ENCODE measurements around the gene KCNIP4. TPM values are rescaled to one million over a fixed set of nuclear protein-coding genes. Genes with fewer than 3 reads are reported as not detected.

The KCNIP4 gene
- total RNA-seq, 1 donor, result not detected

DNA sequence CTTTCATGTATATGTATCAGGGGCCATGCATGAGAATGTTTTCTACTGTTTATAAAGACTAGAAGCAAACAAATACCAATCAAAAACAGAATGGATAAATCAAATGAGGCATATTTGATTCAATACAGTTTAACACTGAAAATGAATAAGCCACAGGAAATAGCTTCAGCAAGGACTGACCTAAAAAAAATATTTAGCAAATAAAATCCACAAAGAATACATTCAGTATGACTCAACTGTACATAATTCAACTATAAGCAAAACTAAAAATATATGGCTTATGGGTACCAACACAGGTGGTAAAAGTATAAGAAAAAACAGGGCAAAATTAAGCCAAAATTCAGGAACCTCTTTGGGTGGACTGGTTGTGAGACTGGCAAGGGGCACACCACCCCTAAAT, 112.9 kb downstream of the KCNIP4 start:
- no peaks in the 10 kb centered on the region for H3K79me2 ChIP-seq (ENCODE audit: insufficient read depth, low read length)
- H3K27me3 ChIP-seq (ENCODE audit: insufficient read depth, low read length), result no peaks in the 10 kb centered on the region
- H3K36me3 ChIP-seq (ENCODE audit: insufficient read depth, low read length), result no peaks in the 10 kb centered on the region
- no peaks in the 10 kb centered on the region for H3K9me3 ChIP-seq (ENCODE audit: low read depth, low read length)
- no peak overlapping the region for H2AFZ ChIP-seq (ENCODE audit: low read length)
- H3K4me1 ChIP-seq (ENCODE audit: insufficient read depth, low read length), result no peaks in the 10 kb centered on the region
- H4K20me1 ChIP-seq (ENCODE audit: insufficient read depth, low read length), result no peaks in the 10 kb centered on the region
- TF ChIP-seq, protein P1, sequence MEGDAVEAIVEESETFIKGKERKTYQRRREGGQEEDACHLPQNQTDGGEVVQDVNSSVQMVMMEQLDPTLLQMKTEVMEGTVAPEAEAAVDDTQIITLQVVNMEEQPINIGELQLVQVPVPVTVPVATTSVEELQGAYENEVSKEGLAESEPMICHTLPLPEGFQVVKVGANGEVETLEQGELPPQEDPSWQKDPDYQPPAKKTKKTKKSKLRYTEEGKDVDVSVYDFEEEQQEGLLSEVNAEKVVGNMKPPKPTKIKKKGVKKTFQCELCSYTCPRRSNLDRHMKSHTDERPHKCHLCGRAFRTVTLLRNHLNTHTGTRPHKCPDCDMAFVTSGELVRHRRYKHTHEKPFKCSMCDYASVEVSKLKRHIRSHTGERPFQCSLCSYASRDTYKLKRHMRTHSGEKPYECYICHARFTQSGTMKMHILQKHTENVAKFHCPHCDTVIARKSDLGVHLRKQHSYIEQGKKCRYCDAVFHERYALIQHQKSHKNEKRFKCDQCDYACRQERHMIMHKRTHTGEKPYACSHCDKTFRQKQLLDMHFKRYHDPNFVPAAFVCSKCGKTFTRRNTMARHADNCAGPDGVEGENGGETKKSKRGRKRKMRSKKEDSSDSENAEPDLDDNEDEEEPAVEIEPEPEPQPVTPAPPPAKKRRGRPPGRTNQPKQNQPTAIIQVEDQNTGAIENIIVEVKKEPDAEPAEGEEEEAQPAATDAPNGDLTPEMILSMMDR (IDR thresholded peaks at IDR 0.05; ENCODE audit: extremely low read depth, low read depth, low read length), result no peak
- H3K4me3 ChIP-seq (ENCODE audit: insufficient read depth, low read length), result no peak overlapping the region
- no peak overlapping the region for H3K4me2 ChIP-seq (ENCODE audit: insufficient read depth, low read length)
- DNase-seq (ENCODE audit: insufficient read length, low spot score, missing footprints), result no peak
- H3K27ac ChIP-seq (ENCODE audit: low read depth, low read length), result no peak overlapping the region

DNA sequence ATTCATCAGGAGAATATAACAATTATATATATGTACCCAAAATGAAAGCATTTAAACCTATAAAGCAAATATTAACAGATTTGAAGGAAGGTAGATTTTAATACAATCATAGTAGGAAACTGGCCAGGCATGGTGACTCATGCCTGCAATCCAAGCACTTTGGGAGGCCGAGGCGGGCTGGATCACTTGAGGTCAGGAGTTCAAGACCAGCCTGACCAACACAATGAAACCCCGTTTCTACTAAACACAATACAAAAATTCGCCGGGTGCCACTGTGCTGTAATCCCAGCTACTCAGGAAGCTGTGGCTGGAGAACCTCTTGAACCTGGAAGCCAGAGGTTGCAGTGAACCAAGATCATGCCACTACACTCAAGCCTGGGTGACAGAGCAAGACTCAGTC, 118.3 kb downstream of the KCNIP4 start:
- Histone ChIP-seq H4K20me1 (ENCODE audit: insufficient read depth, low read length) (no peaks in the 10 kb centered on the region), H3K27ac (ENCODE audit: low read depth, low read length) (no peak overlapping the region), H3K27me3 (ENCODE audit: insufficient read depth, low read length) (no peaks in the 10 kb centered on the region), H2AFZ (ENCODE audit: low read length) (no peak overlapping the region), H3K4me2 (ENCODE audit: insufficient read depth, low read length) (no peak overlapping the region), H3K36me3 (ENCODE audit: insufficient read depth, low read length) (no peaks in the 10 kb centered on the region), H3K79me2 (ENCODE audit: insufficient read depth, low read length) (no peaks in the 10 kb centered on the region), H3K4me3 (ENCODE audit: insufficient read depth, low read length) (no peak overlapping the region), H3K9me3 (ENCODE audit: low read depth, low read length) (no peaks in the 10 kb centered on the region), H3K4me1 (ENCODE audit: insufficient read depth, low read length) (no peaks in the 10 kb centered on the region)
- no peak for DNase-seq (ENCODE audit: insufficient read length, low spot score, missing footprints)
- TF ChIP-seq, protein P1 (IDR thresholded peaks at IDR 0.05; ENCODE audit: extremely low read depth, low read depth, low read length), result no peak

- Histone ChIP-seq H3K27ac (ENCODE audit: low read depth, low read length) (no peak overlapping the region), H3K4me3 (ENCODE audit: insufficient read depth, low read length) (peak overlapping the region; percentile 32), H3K79me2 (ENCODE audit: insufficient read depth, low read length) (no peaks in the 10 kb centered on the region), H3K9me3 (ENCODE audit: low read depth, low read length) (no peaks in the 10 kb centered on the region), H3K27me3 (ENCODE audit: insufficient read depth, low read length) (no peaks in the 10 kb centered on the region), H3K4me1 (ENCODE audit: insufficient read depth, low read length) (no peaks in the 10 kb centered on the region), H3K4me2 (ENCODE audit: insufficient read depth, low read length) (peak overlapping the region; percentile 68), H4K20me1 (ENCODE audit: insufficient read depth, low read length) (no peaks in the 10 kb centered on the region), H2AFZ (ENCODE audit: low read length) (peak overlapping the region; percentile 63), H3K36me3 (ENCODE audit: insufficient read depth, low read length) (no peaks in the 10 kb centered on the region)
- TF ChIP-seq, protein P1 (IDR thresholded peaks at IDR 0.05; ENCODE audit: extremely low read depth, low read depth, low read length), result no peak
- DNase-seq (ENCODE audit: insufficient read length, low spot score, missing footprints), result peak; percentile 37
Measured at GRCh38 chr4:21827575-21827974, 121.0 kb downstream of the KCNIP4 start.

DNA sequence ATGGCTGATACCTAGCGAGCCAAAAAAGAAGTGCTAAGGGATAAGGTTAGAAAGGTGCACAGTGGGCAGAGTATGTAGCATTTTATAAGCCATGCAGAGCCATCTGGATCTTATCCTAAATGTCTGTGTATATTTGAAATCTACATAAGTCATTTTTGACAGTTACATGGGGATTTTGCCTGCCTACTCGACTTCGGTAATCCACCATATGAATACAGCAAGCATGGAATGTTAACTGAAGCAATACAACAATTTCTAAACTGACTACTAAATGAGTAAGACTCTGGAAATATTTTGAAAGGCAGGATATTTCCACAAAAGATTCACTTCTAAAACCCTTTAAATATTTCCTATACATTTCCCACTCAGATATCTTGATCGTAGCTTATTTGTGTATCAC, 122.5 kb downstream of the KCNIP4 start:
- Histone ChIP-seq H3K4me3 (ENCODE audit: insufficient read depth, low read length) (no peak overlapping the region), H3K4me2 (ENCODE audit: insufficient read depth, low read length) (no peak overlapping the region), H3K4me1 (ENCODE audit: insufficient read depth, low read length) (no peaks in the 10 kb centered on the region), H3K36me3 (ENCODE audit: insufficient read depth, low read length) (no peaks in the 10 kb centered on the region), H3K9me3 (ENCODE audit: low read depth, low read length) (no peaks in the 10 kb centered on the region), H3K79me2 (ENCODE audit: insufficient read depth, low read length) (no peaks in the 10 kb centered on the region), H3K27ac (ENCODE audit: low read depth, low read length) (no peak overlapping the region), H2AFZ (ENCODE audit: low read length) (no peak overlapping the region), H4K20me1 (ENCODE audit: insufficient read depth, low read length) (no peaks in the 10 kb centered on the region), H3K27me3 (ENCODE audit: insufficient read depth, low read length) (no peaks in the 10 kb centered on the region)
- TF ChIP-seq, protein P1 (IDR thresholded peaks at IDR 0.05; ENCODE audit: extremely low read depth, low read depth, low read length), result no peak
- DNase-seq (ENCODE audit: insufficient read length, low spot score, missing footprints), result no peak
